ENCODE data around the gene NOP10. TPM values are rescaled to one million over a fixed set of nuclear protein-coding genes. Genes with fewer than 3 reads are reported as not detected.
"Not testable (repeated sequence)": the region's sequence is repeated elsewhere in the genome, so short reads cannot be mapped to it uniquely, and the experiment has no call there.

NOP10 gene
- total RNA-seq, 3 donors from 2014 or later: 90.6 to 129 (median 115) TPM

GRCh38 chr15:34354286-34354685 is 11.3 kb upstream of the NOP10 start:
- TF ChIP-seq CTCF (IDR thresholded peaks at IDR 0.05): no peak
- ATAC-seq (no peak), DNase-seq (no peak)
- intact Hi-C loops (cut with DNase I, micrococcal nuclease): no loop called here
- no peak overlapping the region for H3K4me3 ChIP-seq
- no peaks in the 10 kb centered on the region for H3K4me1 ChIP-seq (ENCODE audit: low read depth)
- H3K36me3 ChIP-seq (ENCODE audit: low read depth): no peaks in the 10 kb centered on the region
- no peaks in the 10 kb centered on the region for H3K9me3 ChIP-seq

GRCh38 chr15:34353627-34354026 is 10.7 kb upstream of the NOP10 start:
- intact Hi-C loops (cut with DNase I, micrococcal nuclease): no loop called here
- no peak for ATAC-seq

GRCh38 chr15:34352996-34353395 is 10.1 kb upstream of the NOP10 start:
- H3K36me3 ChIP-seq (ENCODE audit: low read depth); H3K4me1 ChIP-seq (ENCODE audit: low read depth); H3K9me3 ChIP-seq; DNase-seq; ATAC-seq; intact Hi-C loops (cut with DNase I, micrococcal nuclease); H3K4me3 ChIP-seq: not testable (repeated sequence)

More at GRCh38 chr15:34353627-34354026, 10.7 kb upstream of the NOP10 start:
- Histone ChIP-seq H3K4me3 (no peak overlapping the region), H3K4me1 (ENCODE audit: low read depth) (no peaks in the 10 kb centered on the region), H3K36me3 (ENCODE audit: low read depth) (no peaks in the 10 kb centered on the region), H3K9me3 (no peaks in the 10 kb centered on the region)
- DNase-seq: no peak
- TF ChIP-seq CTCF (IDR thresholded peaks at IDR 0.05): no peak

- ATAC-seq: no peak
- Histone ChIP-seq H3K4me1 (ENCODE audit: low read depth) (no peaks in the 10 kb centered on the region), H3K4me3 (no peak overlapping the region), H3K9me3 (no peaks in the 10 kb centered on the region), H3K36me3 (ENCODE audit: low read depth) (no peaks in the 10 kb centered on the region)
- no peak for DNase-seq
- intact Hi-C loops (cut with DNase I, micrococcal nuclease): no loop called here
- no peak for TF ChIP-seq CTCF (IDR thresholded peaks at IDR 0.05)
Measured at GRCh38 chr15:34349769-34350168, 6.8 kb upstream of the NOP10 start.

- DNase-seq (no peak), ATAC-seq (no peak)
- Histone ChIP-seq H3K4me1 (ENCODE audit: low read depth) (no peaks in the 10 kb centered on the region), H3K36me3 (ENCODE audit: low read depth) (no peaks in the 10 kb centered on the region), H3K9me3 (no peaks in the 10 kb centered on the region), H3K4me3 (no peak overlapping the region)
- intact Hi-C loops (cut with DNase I, micrococcal nuclease): no loop called here
- no peak for TF ChIP-seq CTCF (IDR thresholded peaks at IDR 0.05)
Measured at GRCh38 chr15:34348735-34349300, 5.9 kb upstream of the NOP10 start.

GRCh38 chr15:34347951-34348638 is 5.2 kb upstream of the NOP10 start:
- DNase-seq: no peak
- no peaks in the 10 kb centered on the region for H3K36me3 ChIP-seq (ENCODE audit: low read depth)
- intact Hi-C loops (cut with DNase I, micrococcal nuclease): no loop called here
- no peaks in the 10 kb centered on the region for H3K9me3 ChIP-seq
- no peak overlapping the region for H3K4me3 ChIP-seq
- ATAC-seq: no peak
- no peaks in the 10 kb centered on the region for H3K4me1 ChIP-seq (ENCODE audit: low read depth)
- no peak for TF ChIP-seq CTCF (IDR thresholded peaks at IDR 0.05)

- not testable (repeated sequence) for DNase-seq; H3K4me1 ChIP-seq (ENCODE audit: low read depth); ATAC-seq; H3K9me3 ChIP-seq; H3K36me3 ChIP-seq (ENCODE audit: low read depth)
- peak overlapping the region; percentile 68 for H3K4me3 ChIP-seq
- intact Hi-C loops (cut with DNase I, micrococcal nuclease): loop anchor here in 1 of 2 donors (2.0 kb wide), 1 partner anchor 25 kb away; the partner anchor contains the start of gene LPCAT4
Measured at GRCh38 chr15:34342213-34342736, 661 bp downstream of the NOP10 start.
